Panc1 (cell line): ENCODE results near the gene L3MBTL3. TPM values are rescaled to one million over a fixed set of nuclear protein-coding genes. Genes with fewer than 3 reads are reported as not detected.

Source experiments
- ATAC-seq: fragments of 200-7000 bp; cut with Tn5 transposase; 2 replicates; pipeline ENCODE4 v1.9.1; 2020; ENCODE audit warnings: mild to moderate bottlenecking, moderate library complexity
- BruUV-seq: library from RNA; stranded (reverse); fragments of 400-500 nt; replicated peaks from 2 replicates; lab custom pipeline; 2021; lab: Mats Ljungman, UMichigan
- CTCF ChIA-PET: fragments of 300-600 bp; sonication (Branson Sonifier 250); formaldehyde crosslinking; loops from one replicate; lab custom pipeline; 2022; ENCODE audit warnings: antibody characterized with exemption; lab: Charles Lee
- POLR2A ChIA-PET: fragments of 300-600 bp; sonication (Branson Sonifier 250); formaldehyde crosslinking; loops from one replicate; lab custom pipeline; 2022; ENCODE audit warnings: antibody characterized with exemption; lab: Charles Lee
- DNase-seq: peaks from one replicate; pipeline ENCODE4 v3.0.0-alpha.2; 2010; ENCODE audit warnings: low read depth, low spot score
- H3K27ac ChIP-seq: 2 replicates; pipeline ENCODE4 v1.5.1; 2011; ENCODE audit warnings: mild to moderate bottlenecking, low read length, inconsistent platforms
- H3K27me3 ChIP-seq: fragments of 200-500 bp; sonication (Bioruptor generic); 2 replicates; pipeline ENCODE4 v1.6.0; 2014; ENCODE audit warnings: low read length, inconsistent platforms; ENCODE audit not compliant: control insufficient read depth, insufficient read depth
- H3K36me3 ChIP-seq: fragments of 200-500 bp; sonication (Bioruptor generic); 2 replicates; pipeline ENCODE4 v1.5.1; 2014; ENCODE audit warnings: inconsistent platforms, mild to moderate bottlenecking, low read length, moderate library complexity; ENCODE audit not compliant: control insufficient read depth, insufficient read depth
- H3K4me1 ChIP-seq: 2 replicates; pipeline ENCODE4 v1.5.1; 2011; ENCODE audit warnings: inconsistent platforms, mild to moderate bottlenecking, low read length, moderate library complexity; ENCODE audit not compliant: control insufficient read depth, insufficient read depth
- H3K4me3 ChIP-seq, 2 experiments: 2 replicates each; pipeline ENCODE4 v1.5.1; 2011 to 2012; ENCODE audit warnings: low read depth in 2 of 2, low read length in 2 of 2, mild to moderate bottlenecking in 2 of 2, inconsistent platforms in 1 of 2, moderate library complexity in 1 of 2
- H3K9me3 ChIP-seq: fragments of 200-500 bp; sonication (Bioruptor generic); 2 replicates; pipeline ENCODE4 v1.5.1; 2014; ENCODE audit warnings: low read depth, mild to moderate bottlenecking, inconsistent platforms, low read length, moderate library complexity; ENCODE audit not compliant: control insufficient read depth, insufficient read depth
- POLR2AphosphoS5 ChIP-seq: IDR thresholded peaks from 2 replicates; pipeline ENCODE4 v1.6.1; 2012; ENCODE audit warnings: mild to moderate bottlenecking, low read depth, low read length, moderate library complexity
- SIN3A ChIP-seq: IDR thresholded peaks from 2 replicates; pipeline ENCODE4 v1.6.1; 2012; ENCODE audit warnings: low read depth, mild to moderate bottlenecking, low read length, moderate library complexity, borderline replicate concordance; ENCODE audit not compliant: insufficient read depth
- TCF7L2 ChIP-seq: IDR thresholded peaks from 2 replicates; pipeline ENCODE4 v1.6.1; 2011; ENCODE audit warnings: mild to moderate bottlenecking, low read depth, low read length, inconsistent platforms
- in situ Hi-C: cut with HindIII; loops from 2 replicates; pipeline ENCODE4 v1.10.0; 2016; ENCODE audit warnings: low sequenced_read_pairs, low pct_unique_long_range_greater_than_20kb
- intact Hi-C: fragments of 100-400 bp; cut with micrococcal nuclease; formaldehyde crosslinking; loops from one replicate; pipeline ENCODE4 v1.10.0; 2022; ENCODE audit not compliant: unreplicated experiment
- total RNA-seq: library from RNA; stranded (reverse); gene quantifications from one replicate; pipeline ENCODE4 v1.2.1, GENCODE V29; 2021; ENCODE audit not compliant: unreplicated experiment
- TF ChIP-seq, protein P1 (sequence below), 2 experiments: IDR thresholded peaks; 2 replicates each; pipeline ENCODE4 v1.6.1; 2011 to 2012; ENCODE audit warnings: low read depth in 2 of 2, control low read depth in 1 of 2, low read length in 1 of 2, mild to moderate bottlenecking in 1 of 2, moderate library complexity in 1 of 2; ENCODE audit not compliant: insufficient read depth in 1 of 2
- TF ChIP-seq, protein P2 (sequence below): fragments of 450-650 bp; IDR thresholded peaks from 2 replicates; pipeline ENCODE4 v1.5.1; 2017; ENCODE audit warnings: mild to moderate bottlenecking

The L3MBTL3 gene
- total RNA-seq, 1 experiment from 2014 or later, result 4.2 TPM

DNA sequence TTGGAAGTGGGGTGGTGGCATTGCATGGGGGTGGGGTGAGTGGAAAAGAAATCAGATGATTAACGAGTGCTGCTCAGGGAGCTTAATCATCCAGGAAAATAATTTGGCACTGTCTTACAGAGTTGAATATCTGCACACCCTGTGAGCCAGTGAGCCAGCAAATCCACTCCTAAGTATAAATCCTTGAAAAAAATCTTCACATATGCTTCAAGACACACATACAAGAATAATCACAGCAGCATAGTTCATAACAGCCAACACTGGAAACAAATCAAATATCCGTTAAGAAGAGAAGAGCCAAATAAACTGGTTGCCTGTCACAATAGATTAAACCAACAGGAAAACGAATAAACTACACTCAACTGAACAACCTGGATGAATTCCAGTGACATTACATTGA is 141.6 kb downstream of the L3MBTL3 start:
- Histone ChIP-seq H3K4me1 (no peaks in the 10 kb centered on the region), H3K36me3 (no peaks in the 10 kb centered on the region), H3K9me3 (peaks cover 10% of the 10 kb centered on the region), H3K4me3 (no peak overlapping the region), H3K27me3 (no peaks in the 10 kb centered on the region), H3K27ac (no peak overlapping the region)
- no peak for DNase-seq
- TF ChIP-seq SIN3A, result no peak
- TF ChIP-seq POLR2AphosphoS5, result no peak
- TF ChIP-seq, protein P1, sequence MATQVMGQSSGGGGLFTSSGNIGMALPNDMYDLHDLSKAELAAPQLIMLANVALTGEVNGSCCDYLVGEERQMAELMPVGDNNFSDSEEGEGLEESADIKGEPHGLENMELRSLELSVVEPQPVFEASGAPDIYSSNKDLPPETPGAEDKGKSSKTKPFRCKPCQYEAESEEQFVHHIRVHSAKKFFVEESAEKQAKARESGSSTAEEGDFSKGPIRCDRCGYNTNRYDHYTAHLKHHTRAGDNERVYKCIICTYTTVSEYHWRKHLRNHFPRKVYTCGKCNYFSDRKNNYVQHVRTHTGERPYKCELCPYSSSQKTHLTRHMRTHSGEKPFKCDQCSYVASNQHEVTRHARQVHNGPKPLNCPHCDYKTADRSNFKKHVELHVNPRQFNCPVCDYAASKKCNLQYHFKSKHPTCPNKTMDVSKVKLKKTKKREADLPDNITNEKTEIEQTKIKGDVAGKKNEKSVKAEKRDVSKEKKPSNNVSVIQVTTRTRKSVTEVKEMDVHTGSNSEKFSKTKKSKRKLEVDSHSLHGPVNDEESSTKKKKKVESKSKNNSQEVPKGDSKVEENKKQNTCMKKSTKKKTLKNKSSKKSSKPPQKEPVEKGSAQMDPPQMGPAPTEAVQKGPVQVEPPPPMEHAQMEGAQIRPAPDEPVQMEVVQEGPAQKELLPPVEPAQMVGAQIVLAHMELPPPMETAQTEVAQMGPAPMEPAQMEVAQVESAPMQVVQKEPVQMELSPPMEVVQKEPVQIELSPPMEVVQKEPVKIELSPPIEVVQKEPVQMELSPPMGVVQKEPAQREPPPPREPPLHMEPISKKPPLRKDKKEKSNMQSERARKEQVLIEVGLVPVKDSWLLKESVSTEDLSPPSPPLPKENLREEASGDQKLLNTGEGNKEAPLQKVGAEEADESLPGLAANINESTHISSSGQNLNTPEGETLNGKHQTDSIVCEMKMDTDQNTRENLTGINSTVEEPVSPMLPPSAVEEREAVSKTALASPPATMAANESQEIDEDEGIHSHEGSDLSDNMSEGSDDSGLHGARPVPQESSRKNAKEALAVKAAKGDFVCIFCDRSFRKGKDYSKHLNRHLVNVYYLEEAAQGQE (IDR thresholded peaks at IDR 0.05; ENCODE audit: insufficient read depth in 1 of 2, low read depth in 2 of 2, low read length in 1 of 2), result no peak
- no peak for TF ChIP-seq TCF7L2
- TF ChIP-seq, protein P2, sequence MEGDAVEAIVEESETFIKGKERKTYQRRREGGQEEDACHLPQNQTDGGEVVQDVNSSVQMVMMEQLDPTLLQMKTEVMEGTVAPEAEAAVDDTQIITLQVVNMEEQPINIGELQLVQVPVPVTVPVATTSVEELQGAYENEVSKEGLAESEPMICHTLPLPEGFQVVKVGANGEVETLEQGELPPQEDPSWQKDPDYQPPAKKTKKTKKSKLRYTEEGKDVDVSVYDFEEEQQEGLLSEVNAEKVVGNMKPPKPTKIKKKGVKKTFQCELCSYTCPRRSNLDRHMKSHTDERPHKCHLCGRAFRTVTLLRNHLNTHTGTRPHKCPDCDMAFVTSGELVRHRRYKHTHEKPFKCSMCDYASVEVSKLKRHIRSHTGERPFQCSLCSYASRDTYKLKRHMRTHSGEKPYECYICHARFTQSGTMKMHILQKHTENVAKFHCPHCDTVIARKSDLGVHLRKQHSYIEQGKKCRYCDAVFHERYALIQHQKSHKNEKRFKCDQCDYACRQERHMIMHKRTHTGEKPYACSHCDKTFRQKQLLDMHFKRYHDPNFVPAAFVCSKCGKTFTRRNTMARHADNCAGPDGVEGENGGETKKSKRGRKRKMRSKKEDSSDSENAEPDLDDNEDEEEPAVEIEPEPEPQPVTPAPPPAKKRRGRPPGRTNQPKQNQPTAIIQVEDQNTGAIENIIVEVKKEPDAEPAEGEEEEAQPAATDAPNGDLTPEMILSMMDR, result no peak
- POLR2A ChIA-PET, result no interaction called here
- CTCF ChIA-PET, result no interaction called here
- in situ Hi-C loops, result no loop called here
- BruUV-seq, result no TSS peak
- intact Hi-C loops, result no loop called here
- ATAC-seq, result no peak

DNA sequence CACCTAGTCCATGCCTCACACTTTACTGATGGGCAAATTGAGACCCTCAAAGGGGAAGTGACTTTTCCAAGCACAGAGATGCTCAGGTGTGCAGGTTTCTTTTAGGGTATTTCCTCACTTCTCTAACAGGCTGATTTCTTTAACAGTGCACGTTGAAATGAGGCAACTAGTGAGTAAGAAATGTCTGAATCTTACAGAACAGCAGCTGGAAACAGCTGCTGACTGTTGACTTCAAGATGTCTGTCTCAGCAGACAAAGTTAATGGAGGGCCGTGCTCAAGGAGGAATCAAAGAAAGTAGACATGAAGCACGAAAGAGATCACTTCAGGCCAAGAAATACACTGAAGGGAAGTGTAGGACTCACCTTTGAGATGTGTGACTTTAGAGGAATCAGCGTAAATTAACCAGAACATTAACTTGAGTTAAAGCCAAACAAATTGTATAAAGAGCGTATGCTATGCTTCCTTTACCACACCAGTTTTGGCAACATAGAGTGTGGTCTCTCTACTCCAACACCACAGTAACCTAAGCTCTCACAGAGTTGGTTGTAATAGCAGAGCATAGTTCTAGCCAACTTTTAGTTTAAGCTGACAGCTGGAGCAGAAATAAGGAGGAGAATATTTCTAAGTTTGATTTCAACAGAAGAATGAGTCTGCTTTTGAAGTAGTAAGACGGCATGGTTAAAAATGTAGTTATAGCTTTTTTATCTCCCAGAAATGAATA is 143.5 kb downstream of the L3MBTL3 start:
- in situ Hi-C loops (no loop called here), intact Hi-C loops (no loop called here)
- BruUV-seq, result no TSS peak
- no peak overlapping the region for H3K4me3 ChIP-seq
- ChIA-PET CTCF (no interaction called here), POLR2A (no interaction called here)
- no peaks in the 10 kb centered on the region for H3K4me1 ChIP-seq
- no peaks in the 10 kb centered on the region for H3K27me3 ChIP-seq
- ATAC-seq, result no peak
- H3K9me3 ChIP-seq, result peaks cover 10% of the 10 kb centered on the region
- no peak for DNase-seq
- H3K27ac ChIP-seq, result no peak overlapping the region
- TF ChIP-seq POLR2AphosphoS5, result no peak
- no peak for TF ChIP-seq SIN3A
- no peaks in the 10 kb centered on the region for H3K36me3 ChIP-seq

DNA sequence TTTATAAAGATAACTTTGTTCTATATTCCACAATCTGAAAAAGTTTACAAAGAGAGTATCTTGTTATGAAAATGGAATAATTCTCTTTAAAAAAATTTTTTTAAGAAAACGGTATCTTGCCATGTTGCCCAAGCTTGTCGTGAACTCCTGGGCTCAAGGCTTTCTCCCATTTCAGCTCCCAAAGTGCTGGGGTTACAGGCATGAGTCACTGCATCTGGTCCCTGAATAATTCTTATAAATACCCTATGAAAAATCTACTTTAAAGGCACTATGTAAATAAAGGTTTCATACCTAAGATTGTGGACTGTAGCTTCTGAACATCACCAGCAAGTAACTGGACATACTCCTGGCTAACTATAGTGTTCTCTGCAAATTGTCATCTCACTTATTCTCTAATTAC is 144.0 kb downstream of the L3MBTL3 start:
- Histone ChIP-seq H3K4me1 (no peaks in the 10 kb centered on the region), H3K9me3 (peaks cover 10% of the 10 kb centered on the region), H3K4me3 (no peak overlapping the region), H3K36me3 (no peaks in the 10 kb centered on the region), H3K27ac (no peak overlapping the region), H3K27me3 (no peaks in the 10 kb centered on the region)
- POLR2A ChIA-PET, result no interaction called here
- CTCF ChIA-PET, result no interaction called here
- TF ChIP-seq, protein P1 (IDR thresholded peaks at IDR 0.05; ENCODE audit: insufficient read depth in 1 of 2, low read depth in 2 of 2, low read length in 1 of 2), result no peak
- TF ChIP-seq SIN3A (no peak), POLR2AphosphoS5 (no peak), TCF7L2 (no peak)
- TF ChIP-seq, protein P2, result no peak
- in situ Hi-C loops (no loop called here), intact Hi-C loops (no loop called here)
- DNase-seq (no peak), ATAC-seq (no peak)
- no TSS peak for BruUV-seq
